NCI-H345 treated with DMSO at 0.1 percent for 48 hours (cell line): ENCODE results near the gene DGCR6L.
"Not testable (repeated sequence)": the region's sequence is repeated elsewhere in the genome, so short reads cannot be mapped to it uniquely, and the experiment has no call there.

ENCODE experiments used
- DNase-seq: peaks from one replicate; lab custom pipeline; 2025; ENCODE audit not compliant: unreplicated experiment; lab: John Stamatoyannopoulos, UW

Gene DGCR6L

DNA sequence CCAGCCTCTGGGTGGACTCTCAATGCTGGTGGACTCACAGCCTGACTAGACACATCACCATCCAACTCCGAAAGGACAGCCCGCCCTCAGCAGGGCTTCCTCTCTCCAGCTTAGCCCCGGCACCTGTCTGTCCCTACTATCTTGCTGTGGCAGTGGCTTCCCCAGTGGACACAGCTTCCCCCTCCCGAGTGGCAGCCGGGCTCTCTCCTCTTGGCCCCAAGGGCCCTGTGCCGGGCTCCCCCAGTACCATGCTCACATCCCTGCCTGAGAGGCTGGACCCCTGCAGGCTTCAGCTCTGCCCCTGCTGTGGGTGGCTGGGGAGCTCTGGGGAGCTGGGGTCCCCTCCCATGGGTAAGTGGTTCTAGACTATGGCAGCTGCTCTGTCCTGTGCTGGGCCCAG lies 9.1 kb downstream of the DGCR6L start:
- DNase-seq, result not testable (repeated sequence)

DNA sequence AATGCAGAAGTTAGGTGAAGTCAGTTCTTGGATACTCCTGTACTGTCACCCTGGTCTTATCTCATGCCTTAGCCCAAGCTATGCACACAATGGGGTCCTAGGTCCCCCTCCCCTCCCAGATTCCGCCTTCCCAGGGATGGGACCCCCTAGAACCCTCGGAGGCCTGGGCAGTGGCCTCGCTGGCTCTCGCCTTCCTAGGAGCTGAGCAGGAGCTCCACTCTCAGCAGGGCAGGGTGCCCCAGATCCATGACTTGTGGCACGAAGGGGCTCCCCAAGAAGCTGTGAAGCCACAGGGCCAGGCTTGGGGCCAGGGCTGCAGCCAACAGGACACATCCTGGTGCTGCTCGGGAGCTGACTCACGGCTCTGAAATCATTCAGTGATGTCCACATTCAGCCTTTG lies 9.7 kb downstream of the DGCR6L start:
- DNase-seq, result not testable (repeated sequence)

DNA sequence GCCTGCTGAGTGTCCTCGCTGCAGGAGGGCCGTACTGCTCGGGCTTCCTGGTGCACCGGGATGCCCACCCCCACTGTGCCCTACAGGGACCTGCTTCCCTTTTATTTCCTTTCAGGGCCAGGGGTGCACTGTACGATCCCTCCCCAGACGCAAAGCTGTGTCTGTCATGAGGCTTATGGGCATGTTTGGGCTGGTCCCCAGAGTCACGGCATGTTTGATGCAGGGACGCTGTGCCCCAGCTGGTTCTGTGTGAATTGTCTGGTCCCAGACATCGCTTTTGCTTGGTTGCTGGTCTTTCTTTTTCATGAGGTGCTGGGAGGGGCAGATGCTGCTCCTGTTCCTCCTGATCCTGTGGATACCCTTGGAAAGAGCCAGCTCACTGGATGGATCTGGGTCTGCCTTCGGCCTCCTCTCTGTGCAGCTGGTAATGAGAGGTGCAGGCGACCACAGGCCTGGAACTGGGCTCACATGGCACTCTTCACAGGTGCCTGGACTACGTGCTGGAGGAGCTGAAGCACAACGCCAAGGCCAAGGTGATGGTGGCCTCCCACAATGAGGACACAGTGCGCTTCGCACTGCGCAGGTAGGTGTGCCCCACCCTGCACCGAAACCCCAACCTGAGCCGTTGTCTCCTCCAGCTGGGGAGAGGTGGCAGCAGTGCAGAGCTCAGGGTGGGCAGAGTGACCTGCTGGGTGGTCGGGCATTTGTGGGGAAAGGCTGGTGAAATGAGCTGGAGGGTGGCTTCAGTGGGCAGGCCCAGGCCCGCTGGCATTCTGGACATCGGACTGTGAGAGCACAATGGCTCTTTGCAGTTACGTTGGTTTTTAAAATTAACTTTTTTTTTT lies 10.8 kb downstream of the DGCR6L start:
- DNase-seq, result not testable (repeated sequence)

DNA sequence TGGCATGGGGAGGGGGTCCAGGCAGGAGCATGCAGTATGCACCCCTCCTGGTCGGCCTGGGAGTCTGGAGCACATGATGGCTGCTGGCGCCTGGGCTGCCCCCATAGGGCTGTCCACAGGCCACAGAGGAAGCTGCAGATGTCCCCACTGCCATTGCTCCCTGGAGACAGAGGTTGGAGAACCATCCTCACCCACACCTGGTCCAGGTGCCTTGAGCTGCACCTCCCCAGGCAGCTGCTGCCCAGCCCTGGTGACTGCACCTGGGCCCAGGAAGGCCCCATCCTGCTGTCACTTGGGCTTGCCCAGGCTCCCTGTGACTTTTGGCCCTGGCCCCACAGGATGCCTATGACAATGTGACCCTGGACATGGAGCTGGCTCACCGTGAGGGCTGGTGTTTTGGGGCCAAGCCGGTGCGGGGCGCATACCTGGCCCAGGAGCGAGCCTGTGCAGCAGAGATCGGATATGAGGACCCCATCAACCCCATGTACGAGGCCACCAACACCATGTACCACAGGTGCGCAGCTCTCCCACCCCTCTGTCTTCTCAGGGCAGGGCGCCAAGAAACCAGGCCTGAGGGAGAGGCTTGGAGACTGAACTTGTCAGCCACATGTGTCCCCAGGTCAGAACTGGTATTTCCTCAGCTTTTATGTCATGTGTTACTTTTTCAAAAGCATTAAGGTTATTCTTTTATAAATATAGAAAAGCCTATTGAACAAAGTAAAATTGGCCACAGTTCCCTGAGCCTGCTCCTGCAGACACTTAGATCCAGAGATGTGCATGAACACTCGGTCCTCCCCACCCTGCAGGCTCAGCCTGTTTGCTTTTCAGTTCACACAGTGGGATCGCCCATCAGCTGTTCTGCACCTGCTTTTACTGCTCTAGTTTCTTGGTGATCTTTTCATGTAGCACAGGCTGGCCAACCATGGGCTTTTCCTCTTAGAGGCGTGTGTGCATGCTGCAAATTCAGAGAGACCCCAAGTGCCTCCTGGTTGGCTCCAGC lies 12.1 kb downstream of the DGCR6L start:
- DNase-seq, result not testable (repeated sequence)

GRCh38 chr22:20306646-20307447 lies 13.0 kb downstream of the DGCR6L start:
- not testable (repeated sequence) for DNase-seq

- DNase-seq, result no peak
Observed at GRCh38 chr22:20305894-20306645, 13.8 kb downstream of the DGCR6L start.

GRCh38 chr22:20305230-20305893 lies 14.5 kb downstream of the DGCR6L start:
- DNase-seq, result not testable (repeated sequence)

DNA sequence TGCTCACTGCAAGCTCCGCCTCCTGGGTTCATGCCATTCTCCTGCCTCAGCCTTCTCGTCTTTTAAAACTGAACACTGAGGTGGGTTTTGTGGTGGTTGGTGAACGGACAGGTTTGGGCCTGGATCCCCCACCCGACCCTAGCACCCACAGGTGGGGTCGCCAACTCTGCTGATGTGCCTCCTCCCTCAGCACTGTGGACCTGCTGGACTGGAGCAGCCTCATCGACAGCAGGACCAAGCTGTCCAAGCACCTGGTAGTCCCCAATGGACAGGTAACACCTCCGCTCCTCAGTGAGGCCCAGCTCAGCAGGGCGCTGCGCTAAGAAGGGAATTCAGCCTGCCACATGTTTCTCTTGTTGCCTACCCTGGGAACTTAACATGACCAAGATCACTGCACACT lies 15.2 kb downstream of the DGCR6L start:
- DNase-seq, result no peak

GRCh38 chr22:20303229-20303534 lies 16.7 kb downstream of the DGCR6L start:
- not testable (repeated sequence) for DNase-seq

DNA sequence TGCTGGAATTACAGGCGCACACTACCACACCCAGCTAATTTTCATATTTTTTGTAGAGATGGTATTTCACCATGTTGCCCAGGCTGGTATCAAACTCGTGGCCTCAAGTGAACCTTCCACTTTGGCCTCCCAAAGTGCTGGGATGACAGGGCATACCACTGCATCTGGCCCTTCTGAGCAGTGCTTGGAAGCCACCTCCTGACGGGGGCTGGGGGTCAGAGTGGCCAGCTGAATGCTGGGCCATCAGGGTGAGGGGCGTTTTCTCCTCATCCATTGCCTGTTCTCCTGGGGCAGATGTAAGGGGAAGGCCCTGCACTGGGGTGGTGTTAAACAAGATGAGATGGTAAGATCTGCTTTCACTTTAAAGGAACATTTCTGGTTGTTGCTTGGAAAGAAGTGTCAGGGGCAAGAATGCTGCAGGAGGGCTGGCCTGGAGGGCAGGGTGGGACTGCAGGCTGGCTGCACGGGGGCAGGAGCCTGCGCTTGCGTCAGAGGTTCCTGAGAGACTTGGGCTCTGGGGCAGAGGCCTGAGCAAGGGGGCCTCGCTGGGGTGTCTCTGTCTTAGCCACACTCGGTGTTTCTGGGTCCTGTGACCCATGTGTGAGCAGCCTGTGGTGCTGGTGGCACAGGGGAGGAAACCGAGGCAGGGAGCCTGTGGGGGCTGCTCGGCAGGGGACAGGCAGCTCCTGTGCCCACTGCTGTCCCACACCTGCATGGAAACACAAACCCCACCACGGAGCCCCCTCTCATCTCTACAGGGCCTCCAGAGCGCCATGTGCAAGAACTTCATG lies 17.2 kb downstream of the DGCR6L start:
- DNase-seq, result no peak

DNA sequence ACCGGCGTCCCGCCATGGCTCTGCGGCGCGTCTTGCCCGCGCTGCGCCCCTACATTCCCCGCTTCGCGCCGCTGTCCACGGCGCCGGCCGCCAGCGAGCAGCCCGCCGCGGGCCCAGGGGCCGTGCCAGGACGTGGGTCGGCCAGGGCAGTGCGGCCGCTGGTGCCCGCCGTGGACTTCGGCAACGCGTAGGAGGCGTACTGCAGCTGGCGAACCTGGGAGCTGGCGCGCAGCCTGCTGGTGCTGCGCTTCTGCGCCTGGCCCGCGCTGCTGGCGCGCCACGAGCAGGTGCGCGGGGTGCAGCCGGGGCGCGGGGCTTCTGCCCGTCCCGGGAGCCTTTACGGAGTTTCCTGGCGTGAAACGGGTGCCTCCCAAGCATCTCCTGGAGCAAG lies 20.1 kb downstream of the DGCR6L start:
- DNase-seq, result no peak

DNA sequence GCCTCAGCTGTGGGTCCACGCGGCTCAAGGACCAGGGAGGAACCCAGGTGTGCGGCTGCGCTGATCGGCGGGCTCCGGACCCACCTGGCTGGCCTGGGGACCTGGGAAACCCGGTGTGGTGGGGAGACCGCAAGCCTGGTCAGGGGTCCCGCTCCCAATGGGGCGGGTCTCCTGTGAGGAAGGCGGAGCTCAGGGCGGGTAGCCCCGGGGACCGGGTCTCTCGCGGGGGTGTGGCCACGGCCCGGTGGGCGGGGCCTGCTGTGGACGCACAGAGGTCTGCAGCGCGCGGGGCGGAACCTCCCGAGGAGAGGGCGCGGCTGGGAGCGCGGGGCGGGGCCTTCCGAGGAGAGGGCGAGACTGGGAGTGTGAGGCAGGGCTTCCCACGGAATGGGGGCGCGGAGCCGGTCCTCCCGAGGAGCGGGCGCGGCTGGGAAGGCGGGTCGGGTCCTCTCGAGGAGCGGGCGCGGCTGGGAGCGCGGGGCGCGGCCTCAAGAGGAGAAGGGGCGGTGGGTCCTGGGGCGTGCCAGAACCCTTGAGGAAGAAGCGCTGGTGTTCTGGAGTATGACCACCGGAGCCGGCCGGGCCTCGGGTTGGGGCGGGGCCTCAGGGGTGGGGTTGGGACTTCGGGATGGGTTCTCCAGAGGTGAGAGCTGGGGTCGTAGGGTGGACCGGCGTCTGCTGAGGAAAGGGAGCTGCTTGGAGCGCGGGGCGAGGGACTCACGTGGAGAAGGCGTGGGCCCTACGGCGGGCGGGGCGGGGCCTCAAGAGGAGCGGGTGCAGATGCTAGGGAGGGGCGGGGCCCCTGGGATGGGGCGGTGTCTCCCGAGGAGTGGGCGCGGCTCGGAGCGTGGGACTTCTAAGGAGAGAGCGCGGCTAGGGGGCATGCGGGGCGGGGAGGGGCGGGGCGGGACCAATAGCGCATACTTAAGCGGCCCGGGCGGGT lies 20.8 kb downstream of the DGCR6L start:
- DNase-seq, result peak; percentile 52

GRCh38 chr22:20298110-20298802 lies 21.6 kb downstream of the DGCR6L start:
- DNase-seq, result no peak

DNA sequence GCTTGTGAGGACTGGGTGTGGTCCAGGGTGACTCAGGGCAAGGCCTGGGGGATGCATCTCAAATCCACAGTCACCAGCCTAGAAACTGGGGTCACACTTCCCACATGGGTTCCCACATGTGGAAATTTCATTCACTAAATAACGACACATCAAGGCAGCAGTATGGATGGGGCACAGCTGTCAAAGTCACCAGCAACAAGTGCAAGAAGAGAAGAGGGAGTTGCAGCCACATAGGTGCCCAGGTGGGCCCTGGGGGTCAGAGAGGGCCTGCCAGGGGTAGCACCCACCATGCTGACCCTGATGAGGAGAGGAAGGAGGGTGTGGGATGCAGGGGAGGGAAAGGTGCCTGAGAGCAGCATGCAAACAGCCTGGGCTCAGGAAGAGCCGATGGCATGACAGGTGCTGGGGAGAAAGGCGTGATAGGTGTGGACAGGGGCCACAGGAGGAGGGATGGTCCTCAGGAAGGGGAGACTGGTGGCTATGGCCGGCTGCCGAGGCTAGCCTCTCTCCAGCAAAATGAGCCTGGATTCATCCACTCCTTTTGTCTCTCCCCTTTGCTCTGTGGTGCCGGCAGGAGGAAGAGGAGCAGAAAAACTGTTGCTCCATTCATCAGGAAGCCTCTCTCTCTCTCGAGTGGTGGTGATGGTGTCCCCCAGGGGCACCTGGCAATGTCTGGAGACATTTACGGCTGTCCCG lies 22.3 kb downstream of the DGCR6L start:
- no peak for DNase-seq

- DNase-seq, result no peak
Observed at GRCh38 chr22:20296598-20296997, 23.3 kb downstream of the DGCR6L start.

DNA sequence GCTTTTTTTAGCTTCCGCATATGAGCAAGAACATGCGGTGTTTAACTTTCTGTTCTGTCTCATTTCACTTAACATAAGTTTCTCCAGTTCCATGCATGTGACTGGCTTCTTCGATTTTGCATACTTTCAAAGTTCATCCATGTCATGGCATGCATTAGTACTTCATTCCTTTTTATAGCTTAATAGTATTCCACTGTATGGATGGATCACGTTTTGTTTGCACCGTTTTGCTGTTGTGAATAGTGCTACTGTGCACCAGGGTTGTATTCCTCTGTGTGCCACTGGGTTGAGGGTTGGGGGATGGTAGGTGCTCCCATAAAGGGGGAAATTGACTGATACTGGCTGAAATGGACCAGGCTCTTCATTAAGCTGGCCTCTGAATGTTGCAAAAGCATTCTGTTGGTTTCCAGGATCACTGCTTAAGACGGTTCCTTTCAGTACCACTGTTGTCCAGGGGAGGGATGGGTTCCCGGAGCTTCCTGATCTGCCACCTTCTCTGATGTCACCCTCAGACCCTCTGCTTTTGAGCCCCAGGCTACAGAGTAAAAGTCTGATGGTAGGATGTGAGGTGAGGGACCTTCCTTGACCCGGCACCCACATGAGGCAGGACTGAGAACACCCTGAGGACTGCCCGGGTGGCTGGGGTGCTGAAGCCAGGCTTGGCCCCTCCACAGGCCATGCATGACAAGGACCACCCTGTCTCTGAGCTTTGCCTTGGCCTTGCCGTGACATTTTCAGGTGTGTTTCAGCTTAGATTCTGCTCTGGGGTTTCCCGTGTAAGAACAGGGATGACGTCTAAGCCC lies 24.4 kb downstream of the DGCR6L start:
- no peak for DNase-seq
